Suprapubic skin (tissue), 3 donors: ENCODE measurements around the gene GPR161.

Source experiments
- POLR2AphosphoS5 ChIP-seq, 3 donors: sonication (generic); formaldehyde crosslinking; IDR thresholded peaks; one replicate each; pipeline ENCODE4 v1.6.1; 2017; ENCODE audit warnings: antibody characterized with exemption in 3 of 3
- TF ChIP-seq, protein P1 (sequence below), 2 donors: fragments of 200-600 bp in 1 of 2; fragments of 450-650 bp in 1 of 2; sonication (generic) in 1 of 2; IDR thresholded peaks; one replicate each; pipeline ENCODE4 v1.5.1; 2016 to 2019; ENCODE audit warnings: antibody characterized with exemption in 2 of 2, mild to moderate bottlenecking in 1 of 2, moderate library complexity in 1 of 2

DNA sequence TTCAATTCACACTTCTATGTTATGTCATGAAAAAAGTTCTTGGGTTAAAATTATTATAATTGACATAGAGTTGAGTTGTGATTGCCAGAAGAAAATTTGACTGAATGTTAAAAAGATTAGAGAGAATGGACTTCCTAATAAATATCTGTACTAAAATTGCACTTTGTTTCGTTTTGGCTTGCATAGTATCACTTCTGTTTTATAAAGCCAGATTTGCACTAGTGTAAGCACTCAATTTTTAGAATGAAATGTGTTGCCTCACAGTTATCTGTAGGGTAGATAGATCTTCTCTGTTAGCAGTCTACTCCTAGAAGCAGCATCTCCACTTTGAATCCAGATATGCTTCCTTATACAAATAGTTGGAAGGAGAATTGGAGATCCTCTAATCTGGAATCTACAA, 104.7 kb downstream of the GPR161 start:
- TF ChIP-seq POLR2AphosphoS5 (IDR thresholded peaks at IDR 0.05) = no peak
- TF ChIP-seq, protein P1, sequence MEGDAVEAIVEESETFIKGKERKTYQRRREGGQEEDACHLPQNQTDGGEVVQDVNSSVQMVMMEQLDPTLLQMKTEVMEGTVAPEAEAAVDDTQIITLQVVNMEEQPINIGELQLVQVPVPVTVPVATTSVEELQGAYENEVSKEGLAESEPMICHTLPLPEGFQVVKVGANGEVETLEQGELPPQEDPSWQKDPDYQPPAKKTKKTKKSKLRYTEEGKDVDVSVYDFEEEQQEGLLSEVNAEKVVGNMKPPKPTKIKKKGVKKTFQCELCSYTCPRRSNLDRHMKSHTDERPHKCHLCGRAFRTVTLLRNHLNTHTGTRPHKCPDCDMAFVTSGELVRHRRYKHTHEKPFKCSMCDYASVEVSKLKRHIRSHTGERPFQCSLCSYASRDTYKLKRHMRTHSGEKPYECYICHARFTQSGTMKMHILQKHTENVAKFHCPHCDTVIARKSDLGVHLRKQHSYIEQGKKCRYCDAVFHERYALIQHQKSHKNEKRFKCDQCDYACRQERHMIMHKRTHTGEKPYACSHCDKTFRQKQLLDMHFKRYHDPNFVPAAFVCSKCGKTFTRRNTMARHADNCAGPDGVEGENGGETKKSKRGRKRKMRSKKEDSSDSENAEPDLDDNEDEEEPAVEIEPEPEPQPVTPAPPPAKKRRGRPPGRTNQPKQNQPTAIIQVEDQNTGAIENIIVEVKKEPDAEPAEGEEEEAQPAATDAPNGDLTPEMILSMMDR (IDR thresholded peaks at IDR 0.05) = no peak
